ENCODE data around the gene HLA-G. TPM values are rescaled to one million over a fixed set of nuclear protein-coding genes. Genes with fewer than 3 reads are reported as not detected.
"Not testable (repeated sequence)": the region's sequence is repeated elsewhere in the genome, so short reads cannot be mapped to it uniquely, and the experiment has no call there.

Gene HLA-G
- total RNA-seq = under 1 TPM in 1 of 2 experiments, not detected in 1; 0.15 TPM

DNA sequence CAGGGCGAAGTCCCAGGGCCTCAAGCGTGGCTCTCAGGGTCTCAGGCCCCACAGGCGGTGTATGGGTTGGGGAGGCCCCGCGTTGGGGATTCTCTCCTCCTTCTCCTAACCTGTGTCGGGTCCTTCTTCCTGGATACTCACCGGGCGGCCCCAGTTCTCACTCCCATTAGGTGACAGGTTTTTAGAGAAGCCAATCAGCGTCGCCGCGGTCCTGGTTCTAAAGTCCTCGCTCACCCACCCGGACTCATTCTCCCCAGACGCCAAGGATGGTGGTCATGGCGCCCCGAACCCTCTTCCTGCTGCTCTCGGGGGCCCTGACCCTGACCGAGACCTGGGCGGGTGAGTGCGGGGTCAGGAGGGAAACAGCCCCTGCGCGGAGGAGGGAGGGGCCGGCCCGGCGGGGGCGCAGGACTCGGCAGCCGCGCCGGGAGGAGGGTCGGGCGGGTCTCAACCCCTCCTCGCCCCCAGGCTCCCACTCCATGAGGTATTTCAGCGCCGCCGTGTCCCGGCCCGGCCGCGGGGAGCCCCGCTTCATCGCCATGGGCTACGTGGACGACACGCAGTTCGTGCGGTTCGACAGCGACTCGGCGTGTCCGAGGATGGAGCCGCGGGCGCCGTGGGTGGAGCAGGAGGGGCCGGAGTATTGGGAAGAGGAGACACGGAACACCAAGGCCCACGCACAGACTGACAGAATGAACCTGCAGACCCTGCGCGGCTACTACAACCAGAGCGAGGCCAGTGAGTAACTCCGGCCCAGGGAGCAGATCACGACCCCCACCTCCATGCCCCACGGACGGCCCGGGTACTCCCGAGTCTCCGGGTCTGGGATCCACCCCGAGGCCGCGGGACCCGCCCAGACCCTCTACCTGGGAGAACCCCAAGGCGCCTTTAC lies at the start of gene HLA-G:
TSS of gene HLA-G (plus strand) at position 247 of the 892 bp plus-strand sequence. CDS start at position 267, 20 bp downstream.
- peaks cover 74% of the 10 kb centered on the region for H3K27me3 Mint-ChIP-seq
- H3K9me3 Mint-ChIP-seq = no peaks in the 10 kb centered on the region
- H3K36me3 Mint-ChIP-seq (ENCODE audit: low read depth) = no peaks in the 10 kb centered on the region
- no peak within 1 kb of the TSS for H3K27ac Mint-ChIP-seq
- POLR2A ChIA-PET = no interaction called here
- CTCF ChIA-PET = interaction anchor here (1.2 kb wide), 1 partner anchor 122 kb away, joined by 3 read pairs; no protein-coding TSS in a partner anchor
- no peak for DNase-seq
- no peak within 1 kb of the TSS for H3K4me3 Mint-ChIP-seq
- peaks cover 15% of the 10 kb centered on the region for H3K4me1 Mint-ChIP-seq

DNA sequence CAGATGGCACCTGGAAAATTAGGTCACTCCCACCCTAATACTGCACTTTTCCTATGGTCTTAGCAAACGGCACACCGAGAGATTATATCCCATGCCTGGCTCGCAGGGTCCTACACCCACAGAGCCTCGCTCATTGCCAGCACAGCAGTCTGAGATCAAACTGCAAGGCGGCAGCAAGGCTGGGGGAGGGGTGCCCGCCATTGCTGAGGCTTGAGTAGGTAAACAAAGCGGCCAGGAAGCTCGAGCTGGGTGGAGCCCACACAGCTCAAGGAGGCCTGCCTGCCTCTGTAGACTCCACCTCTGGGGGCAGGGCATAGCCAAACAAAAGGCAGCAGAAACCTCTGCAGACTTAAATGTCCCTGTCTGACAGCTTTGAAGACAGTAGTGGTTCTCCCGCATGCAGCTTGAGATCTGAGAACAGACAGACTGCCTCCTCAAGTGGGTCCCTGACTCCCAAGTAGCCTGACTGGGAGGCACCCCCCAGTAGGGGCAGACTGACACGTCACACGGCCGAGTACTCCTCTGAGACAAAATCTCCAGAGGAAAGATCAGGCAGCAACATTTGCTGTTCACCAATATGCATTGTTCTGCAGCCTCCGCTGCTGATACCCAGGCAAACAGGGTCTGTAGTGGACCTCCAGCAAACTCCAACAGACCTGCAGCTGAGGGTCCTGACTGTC lies 47.5 kb upstream of the HLA-G start:
- POLR2A ChIA-PET; H3K36me3 Mint-ChIP-seq (ENCODE audit: low read depth); H3K9me3 Mint-ChIP-seq; H3K4me1 Mint-ChIP-seq; CTCF ChIA-PET; H3K4me3 Mint-ChIP-seq; DNase-seq; H3K27ac Mint-ChIP-seq: not testable (repeated sequence)
- H3K27me3 Mint-ChIP-seq = peaks cover 61% of the 10 kb centered on the region

DNA sequence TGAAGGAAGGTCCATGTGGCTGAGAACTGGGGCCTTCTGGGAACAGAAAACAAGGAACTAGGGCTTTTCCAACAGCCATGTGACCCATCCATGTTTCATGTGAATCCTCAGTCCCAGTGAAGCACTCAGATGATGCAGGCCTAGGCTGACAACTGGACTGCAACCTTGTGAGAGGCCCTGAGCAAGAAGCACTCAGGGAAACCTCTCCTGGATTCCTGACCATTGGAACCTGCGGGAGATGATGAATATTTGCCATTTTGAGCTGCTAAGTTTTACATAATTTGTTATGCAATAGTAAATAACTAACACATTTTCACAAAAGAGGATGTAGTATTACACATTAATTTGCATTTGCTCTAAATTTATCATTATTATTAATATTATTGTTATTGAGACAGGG lies 38.4 kb upstream of the HLA-G start:
- H3K27ac Mint-ChIP-seq = no peak overlapping the region
- no peak overlapping the region for H3K4me3 Mint-ChIP-seq
- ChIA-PET CTCF (interaction anchor here (1.2 kb wide), 1 partner anchor 12 kb away, joined by 3 read pairs; no protein-coding TSS in a partner anchor), POLR2A (no interaction called here)
- peaks cover 49% of the 10 kb centered on the region for H3K27me3 Mint-ChIP-seq
- DNase-seq = no peak
- peaks cover 12% of the 10 kb centered on the region for H3K36me3 Mint-ChIP-seq (ENCODE audit: low read depth)
- H3K9me3 Mint-ChIP-seq = peaks cover 10% of the 10 kb centered on the region
- peaks cover 17% of the 10 kb centered on the region for H3K4me1 Mint-ChIP-seq

DNA sequence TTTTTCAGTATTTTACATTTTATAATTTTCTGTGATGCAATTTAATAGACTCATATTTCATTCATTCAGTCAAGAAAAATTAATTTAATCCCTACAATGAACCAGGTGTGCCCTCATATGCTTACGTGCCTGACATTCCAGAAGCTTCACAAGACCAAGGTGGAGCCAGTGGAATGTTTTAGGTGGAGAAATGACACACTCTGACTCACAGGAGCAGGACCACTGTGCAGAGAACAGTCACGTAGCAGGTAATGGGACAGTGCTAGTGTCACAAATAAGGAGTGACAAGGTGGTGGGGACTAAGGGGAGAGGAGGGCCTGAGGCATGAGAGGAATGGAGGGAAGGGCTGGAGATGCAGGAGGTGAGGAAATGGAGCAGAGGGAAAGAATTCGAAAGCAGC lies 37.0 kb upstream of the HLA-G start:
- DNase-seq = no peak
- H3K4me1 Mint-ChIP-seq = peaks cover 19% of the 10 kb centered on the region
- peaks cover 48% of the 10 kb centered on the region for H3K27me3 Mint-ChIP-seq
- POLR2A ChIA-PET = interaction anchor here (1.1 kb wide), 1 partner anchor 151 kb away, joined by 10 read pairs; the partner anchor contains the start of gene HLA-A
- no peak overlapping the region for H3K4me3 Mint-ChIP-seq
- peaks cover 8% of the 10 kb centered on the region for H3K9me3 Mint-ChIP-seq
- H3K36me3 Mint-ChIP-seq (ENCODE audit: low read depth) = peaks cover 12% of the 10 kb centered on the region
- CTCF ChIA-PET = interaction anchor here (1.7 kb wide), 1 partner anchor 151 kb away, joined by 3 read pairs; no protein-coding TSS in a partner anchor
- no peak overlapping the region for H3K27ac Mint-ChIP-seq

DNA sequence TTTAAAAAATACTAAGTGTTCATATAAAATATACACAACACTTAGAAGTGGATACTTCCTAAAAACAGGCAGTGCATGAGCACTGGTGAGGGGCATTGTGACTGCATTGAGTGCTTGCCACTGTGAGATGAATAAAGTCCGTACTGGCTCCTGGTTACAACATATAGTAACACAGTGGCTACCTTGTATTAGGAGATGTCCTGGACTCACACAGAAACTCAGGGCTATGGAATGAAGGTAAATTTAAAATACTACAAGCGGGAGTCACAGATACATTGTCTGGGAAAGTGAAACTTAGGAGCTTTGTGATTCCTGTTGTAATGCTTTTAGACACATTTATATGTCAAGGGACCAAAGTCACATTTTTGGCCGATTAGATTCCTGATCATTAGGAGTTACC lies 36.5 kb upstream of the HLA-G start:
- Mint-ChIP-seq H3K36me3 (ENCODE audit: low read depth) (peaks cover 12% of the 10 kb centered on the region), H3K27ac (no peak overlapping the region), H3K4me1 (peaks cover 19% of the 10 kb centered on the region), H3K27me3 (peaks cover 49% of the 10 kb centered on the region), H3K9me3 (peaks cover 8% of the 10 kb centered on the region), H3K4me3 (peak overlapping the region; percentile 82)
- ChIA-PET CTCF (interaction anchor here (1.4 to 1.7 kb wide), 3 partner anchors 33 to 150 kb away, joined by 3 read pairs; no protein-coding TSS in a partner anchor), POLR2A (interaction anchor here (1.1 kb wide), 2 partner anchors 42 to 151 kb away, joined by 3 to 10 read pairs; partner anchors contain the start of gene HLA-A)
- no peak for DNase-seq

DNA sequence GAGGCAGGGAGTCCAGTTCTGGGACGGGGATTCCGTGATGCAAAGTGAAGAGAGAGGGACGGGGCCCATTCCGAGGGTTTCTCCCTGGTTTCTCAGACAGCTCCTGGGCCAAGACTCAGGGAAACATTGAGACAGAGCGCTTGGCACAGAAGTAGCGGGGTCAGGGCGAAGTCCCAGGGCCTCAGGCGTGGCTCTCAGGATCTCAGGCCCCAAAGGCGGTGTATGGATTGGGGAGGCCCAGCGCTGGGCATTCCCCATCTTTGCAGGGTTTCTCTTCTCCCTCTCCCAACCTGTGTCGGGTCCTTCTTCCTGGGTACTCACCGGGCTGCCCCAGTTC lies 35.9 kb upstream of the HLA-G start:
- Mint-ChIP-seq H3K4me1 (peaks cover 19% of the 10 kb centered on the region), H3K27ac (no peak overlapping the region), H3K4me3 (peak overlapping the region; percentile 82), H3K36me3 (ENCODE audit: low read depth) (peaks cover 12% of the 10 kb centered on the region), H3K9me3 (peaks cover 8% of the 10 kb centered on the region), H3K27me3 (peaks cover 52% of the 10 kb centered on the region)
- ChIA-PET CTCF (interaction anchor here (1.3 to 1.7 kb wide), 5 partner anchors 24 to 150 kb away, joined by 3 to 6 read pairs (median 3); no protein-coding TSS in a partner anchor), POLR2A (interaction anchor here (1.1 kb wide), 2 partner anchors 43 to 150 kb away, joined by 3 to 10 read pairs; partner anchors contain the start of gene HLA-A)
- DNase-seq = no peak

DNA sequence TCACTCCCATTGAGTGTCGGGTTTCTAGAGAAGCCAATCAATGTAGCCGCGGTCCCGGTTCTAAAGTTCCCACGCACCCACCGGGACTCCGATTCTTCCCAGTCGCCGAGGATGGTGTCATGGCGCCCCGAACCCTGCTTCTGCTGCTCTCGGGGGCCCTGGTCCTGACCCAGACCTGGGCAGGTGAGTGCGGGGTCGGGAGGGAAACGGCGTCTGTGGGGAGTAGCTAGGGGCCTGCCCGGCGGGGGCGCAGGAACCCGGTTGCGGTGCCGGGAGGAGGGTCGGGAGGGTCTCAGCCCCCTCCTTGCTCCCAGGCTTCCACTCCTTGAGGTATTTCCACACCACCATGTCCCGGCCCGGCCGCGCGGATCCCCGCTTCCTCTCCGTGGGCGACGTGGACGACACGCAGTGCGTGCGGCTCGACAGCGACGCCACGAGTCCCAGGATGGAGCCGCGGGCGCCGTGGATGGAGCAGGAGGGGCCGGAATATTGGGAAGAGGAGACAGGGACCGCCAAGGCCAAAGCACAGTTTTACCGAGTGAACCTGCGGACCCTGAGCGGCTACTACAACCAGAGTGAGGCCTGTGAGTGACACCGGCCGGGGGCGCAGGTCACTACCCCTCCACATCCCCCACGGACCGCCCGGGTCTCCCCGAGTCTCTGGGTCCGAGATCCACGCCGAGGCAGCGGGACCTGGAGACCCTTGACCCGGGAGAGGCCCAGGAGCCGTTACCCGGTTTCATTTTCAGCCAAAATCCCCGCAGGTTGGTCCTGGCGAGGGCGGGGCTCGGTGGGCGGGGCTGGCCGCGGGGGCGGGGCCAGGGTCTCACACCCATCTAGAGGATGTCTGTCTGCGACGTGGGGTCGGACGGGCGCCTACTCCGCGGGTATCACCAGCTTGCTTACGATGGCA lies 35.2 kb upstream of the HLA-G start:
- ChIA-PET POLR2A (interaction anchor here (1.0 to 1.1 kb wide), 2 partner anchors 43 to 142 kb away, joined by 3 to 4 read pairs; no protein-coding TSS in a partner anchor), CTCF (interaction anchor here (1.3 to 1.7 kb wide), 4 partner anchors 24 to 54 kb away, joined by 3 to 6 read pairs (median 4); no protein-coding TSS in a partner anchor)
- peak overlapping the region; percentile 82 for H3K4me3 Mint-ChIP-seq
- H3K36me3 Mint-ChIP-seq (ENCODE audit: low read depth) = peaks cover 15% of the 10 kb centered on the region
- peak; percentile 82 for DNase-seq
- H3K9me3 Mint-ChIP-seq = peaks cover 8% of the 10 kb centered on the region
- H3K27ac Mint-ChIP-seq = no peak overlapping the region
- H3K27me3 Mint-ChIP-seq = peaks cover 50% of the 10 kb centered on the region
- peaks cover 20% of the 10 kb centered on the region for H3K4me1 Mint-ChIP-seq

DNA sequence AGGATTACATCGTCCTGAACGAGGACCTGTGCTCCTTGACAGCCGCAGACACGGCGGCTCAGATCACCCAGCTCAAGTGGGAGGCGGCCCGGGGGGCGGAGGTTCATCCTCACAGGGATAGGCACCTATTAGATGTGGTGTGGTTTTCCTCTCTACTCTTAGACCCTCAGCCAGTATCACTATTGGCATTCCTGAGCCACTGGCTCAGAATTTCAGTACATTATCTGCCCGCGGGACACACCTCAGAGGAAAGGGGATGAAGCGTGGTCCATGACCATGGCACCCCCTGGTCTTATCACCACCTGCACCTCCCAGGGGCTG lies 34.6 kb upstream of the HLA-G start:
- Mint-ChIP-seq H3K27ac (peak overlapping the region; percentile 18), H3K27me3 (peaks cover 49% of the 10 kb centered on the region), H3K4me3 (peak overlapping the region; percentile 82), H3K9me3 (peaks cover 8% of the 10 kb centered on the region), H3K4me1 (peaks cover 20% of the 10 kb centered on the region), H3K36me3 (ENCODE audit: low read depth) (peaks cover 14% of the 10 kb centered on the region)
- CTCF ChIA-PET = interaction anchor here (1.3 to 1.7 kb wide), 2 partner anchors 25 to 55 kb away, joined by 4 to 6 read pairs; no protein-coding TSS in a partner anchor
- POLR2A ChIA-PET = interaction anchor here (0.7 to 1.0 kb wide), 2 partner anchors 143 to 155 kb away, joined by 4 to 7 read pairs; no protein-coding TSS in a partner anchor
- DNase-seq = no peak

DNA sequence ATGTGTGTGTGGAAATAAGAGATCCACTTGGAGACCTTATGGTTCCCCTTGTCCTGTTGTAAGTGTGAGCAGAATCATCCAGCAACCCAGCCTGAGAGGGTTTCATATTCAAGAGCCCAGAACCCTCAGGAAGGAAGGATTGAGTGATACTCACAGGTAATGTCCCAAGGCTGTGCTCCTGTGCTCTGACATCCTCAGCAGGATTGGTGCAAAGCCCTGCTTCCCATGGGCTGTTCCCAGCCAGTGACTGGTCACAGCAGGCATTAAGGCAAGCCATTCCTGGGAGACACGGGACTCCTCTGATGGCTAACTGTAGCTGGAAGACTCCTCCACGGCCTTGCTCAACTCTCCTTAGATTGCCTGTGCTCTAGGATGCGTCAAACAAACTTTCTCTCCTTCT lies 33.8 kb upstream of the HLA-G start:
- Mint-ChIP-seq H3K9me3 (peaks cover 4% of the 10 kb centered on the region), H3K27ac (no peak overlapping the region), H3K27me3 (peaks cover 53% of the 10 kb centered on the region), H3K36me3 (ENCODE audit: low read depth) (peaks cover 12% of the 10 kb centered on the region), H3K4me3 (no peak overlapping the region), H3K4me1 (peaks cover 20% of the 10 kb centered on the region)
- CTCF ChIA-PET = interaction anchor here (0.8 kb wide), 1 partner anchor 28 kb away, joined by 3 read pairs; no protein-coding TSS in a partner anchor
- POLR2A ChIA-PET = interaction anchor here (0.7 kb wide), 1 partner anchor 154 kb away, joined by 7 read pairs; no protein-coding TSS in a partner anchor
- no peak for DNase-seq

DNA sequence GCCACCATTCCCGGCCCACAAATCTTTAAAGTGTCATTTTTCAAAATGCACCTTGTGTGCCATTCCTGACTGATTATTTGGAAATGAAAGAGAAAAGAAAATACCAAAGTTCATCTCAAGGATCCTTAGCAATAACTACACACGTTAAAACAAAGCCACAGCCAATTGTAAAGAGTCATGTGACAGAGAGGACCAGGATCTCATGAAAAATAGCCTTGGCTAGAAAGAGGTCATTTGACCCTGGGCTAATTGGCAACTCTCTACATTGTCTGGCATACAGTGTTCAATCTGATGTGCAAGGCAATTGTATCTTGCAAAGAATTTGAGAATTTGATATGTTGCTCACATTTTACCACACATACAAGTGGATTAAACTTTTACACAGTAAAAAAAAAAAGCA lies 31.6 kb upstream of the HLA-G start:
- Mint-ChIP-seq H3K4me3 (no peak overlapping the region), H3K4me1 (peaks cover 18% of the 10 kb centered on the region), H3K9me3 (no peaks in the 10 kb centered on the region), H3K36me3 (ENCODE audit: low read depth) (peaks cover 7% of the 10 kb centered on the region), H3K27ac (no peak overlapping the region), H3K27me3 (peaks cover 50% of the 10 kb centered on the region)
- ChIA-PET CTCF (no interaction called here), POLR2A (no interaction called here)
- DNase-seq = no peak

DNA sequence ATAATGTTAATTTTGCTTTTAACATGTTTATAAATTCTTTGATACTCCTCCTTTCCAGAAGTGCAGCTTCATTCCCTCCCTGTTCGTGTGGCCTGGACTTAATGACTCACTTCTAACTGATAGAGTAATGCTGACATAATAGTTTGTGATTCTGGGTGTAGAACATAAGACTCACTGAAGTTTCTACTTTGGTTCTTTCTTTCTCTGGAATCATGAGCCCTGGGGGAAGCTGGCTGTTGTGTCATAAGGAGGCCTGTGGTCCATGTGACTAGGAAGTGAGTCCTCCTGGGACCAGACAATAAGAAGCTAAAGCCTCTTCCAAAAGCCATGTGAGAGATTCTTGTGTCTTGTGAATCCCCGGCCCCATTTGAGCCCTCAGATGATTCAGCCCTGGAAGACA lies 30.5 kb upstream of the HLA-G start:
- Mint-ChIP-seq H3K4me3 (no peak overlapping the region), H3K27ac (no peak overlapping the region), H3K36me3 (ENCODE audit: low read depth) (peaks cover 7% of the 10 kb centered on the region), H3K4me1 (peaks cover 11% of the 10 kb centered on the region), H3K9me3 (no peaks in the 10 kb centered on the region), H3K27me3 (peaks cover 44% of the 10 kb centered on the region)
- CTCF ChIA-PET = no interaction called here
- DNase-seq = no peak
- POLR2A ChIA-PET = interaction anchor here (0.7 to 1.1 kb wide), 2 partner anchors 48 to 157 kb away, joined by 3 to 6 read pairs; no protein-coding TSS in a partner anchor

DNA sequence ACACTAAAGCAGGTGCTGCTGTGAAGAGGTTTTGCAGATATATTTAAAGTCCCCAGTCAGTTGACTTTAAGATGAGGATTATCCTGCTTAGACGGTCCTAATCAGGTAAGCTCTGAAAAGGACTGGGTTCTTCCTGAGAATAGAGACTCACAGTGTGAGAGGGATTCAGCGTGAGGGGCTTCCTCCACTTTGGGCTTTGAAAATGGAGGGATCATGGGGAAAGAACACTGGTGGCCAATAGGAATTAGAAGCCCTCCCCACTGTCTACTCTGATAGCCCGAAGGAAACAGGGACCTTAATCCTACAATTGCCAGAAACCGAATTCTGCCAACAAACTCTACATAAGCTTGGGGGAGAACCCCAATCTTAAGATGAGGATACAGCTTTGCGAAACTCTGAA lies 29.7 kb upstream of the HLA-G start:
- H3K36me3 Mint-ChIP-seq (ENCODE audit: low read depth) = peaks cover 7% of the 10 kb centered on the region
- H3K27me3 Mint-ChIP-seq = peaks cover 44% of the 10 kb centered on the region
- no peak overlapping the region for H3K4me3 Mint-ChIP-seq
- no peak overlapping the region for H3K27ac Mint-ChIP-seq
- POLR2A ChIA-PET = interaction anchor here (0.6 kb wide), 1 partner anchor 157 kb away, joined by 3 read pairs; no protein-coding TSS in a partner anchor
- CTCF ChIA-PET = no interaction called here
- no peak for DNase-seq
- H3K9me3 Mint-ChIP-seq = no peaks in the 10 kb centered on the region
- peaks cover 9% of the 10 kb centered on the region for H3K4me1 Mint-ChIP-seq
